ENCODE measurements around the gene KCNAB1. TPM values are rescaled to one million over a fixed set of nuclear protein-coding genes. Genes with fewer than 3 reads are reported as not detected.

Gene KCNAB1
- total and polyA plus RNA-seq, 2 of the 8 experiments (the other 6 are each of a cell fraction or from before 2014, with no cell fraction given): 0.51 to 2.3 TPM

DNA sequence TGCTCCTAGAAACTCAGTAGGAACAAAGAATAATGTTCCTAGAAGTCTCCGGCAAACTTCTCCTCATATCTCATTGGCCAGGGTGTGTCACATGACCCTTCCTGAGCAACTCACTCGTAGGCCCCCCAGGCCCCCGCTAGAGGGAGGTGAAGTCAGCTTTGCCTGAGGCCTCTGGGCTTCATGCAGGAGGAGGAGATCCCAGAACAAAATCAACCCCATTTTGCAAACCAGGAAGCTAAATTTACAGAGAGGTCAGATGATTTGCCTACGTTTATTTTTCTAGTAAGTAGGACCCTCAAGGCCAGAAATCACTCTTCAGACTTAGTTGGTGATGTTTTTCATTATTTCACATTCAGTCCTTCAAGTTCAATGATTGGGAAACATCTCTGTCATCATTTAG is 335.5 kb downstream of the KCNAB1 start:
- FAIRE-seq (no peak), DNase-seq (ENCODE audit: low read depth in 1 of 2, low spot score in 2 of 2) (peak in 1 of 2 experiments; percentile 57)
- H3K23me2 ChIP-seq (ENCODE audit: low read depth, low read length): no peaks in the 10 kb centered on the region
- no peak overlapping the region for H4K8ac ChIP-seq (ENCODE audit: extremely low read depth, insufficient read depth, low read length)
- H2AK5ac ChIP-seq (ENCODE audit: low read depth, low read length): no peak overlapping the region
- ChIA-PET CTCF (ENCODE audit: partially characterized antibody) (interaction anchor here (0.8 to 10.9 kb wide), 9 partner anchors 12 to 411 kb away, joined by 3 to 228 read pairs (median 3); no protein-coding TSS in a partner anchor), POLR2A (ENCODE audit: partially characterized antibody) (interaction anchor here (1.4 kb wide), 1 partner anchor 56 kb away, joined by 3 read pairs; no protein-coding TSS in a partner anchor)
- H3K18ac ChIP-seq (ENCODE audit: extremely low read depth, low read length): no peak overlapping the region; the same call in 1 of the 2 replicates
- no peak overlapping the region for H3K23ac ChIP-seq (ENCODE audit: insufficient read length)
- no peak overlapping the region for H2BK15ac ChIP-seq (ENCODE audit: low read length)
- no peaks in the 10 kb centered on the region for H3K79me2 ChIP-seq (ENCODE audit: control insufficient read depth in 1 of 2, insufficient read depth in 2 of 2, low read length in 2 of 2)
- peak overlapping the region; percentile 58 for H2BK120ac ChIP-seq (replicated peaks; ENCODE audit: low read depth, low read length)
- no peak overlapping the region for H4K5ac ChIP-seq (ENCODE audit: insufficient read length, low read depth, low read length)
- no peak overlapping the region for H3K9ac ChIP-seq (replicated peaks in 1 of 4; ENCODE audit: extremely low read depth in 1 of 4, low read depth in 3 of 4, low read length in 3 of 4)
- no peak overlapping the region for H3K27ac ChIP-seq (ENCODE audit: low read depth, low read length)
- H3K4ac ChIP-seq (replicated peaks; ENCODE audit: insufficient read length, low read depth, low read length): no peak overlapping the region
- no peaks in the 10 kb centered on the region for H3K9me3 ChIP-seq (ENCODE audit: insufficient read depth in 2 of 2, low read depth in 1 of 2, low read length in 1 of 2)
- H3K56ac ChIP-seq (replicated peaks; ENCODE audit: insufficient read length, low read depth, low read length): no peak overlapping the region
- H3K4me3 ChIP-seq (ENCODE audit: extremely low read depth in 1 of 4, insufficient read depth in 2 of 4, low read depth in 3 of 4, low read length in 4 of 4): no peak overlapping the region; a peak in 1 of 8 replicates
- H3K14ac ChIP-seq (ENCODE audit: insufficient read length): no peak overlapping the region
- H2BK12ac ChIP-seq (ENCODE audit: low read depth, low read length): no peak overlapping the region; the same call in 1 of the 2 replicates
- TF ChIP-seq, protein P1, sequence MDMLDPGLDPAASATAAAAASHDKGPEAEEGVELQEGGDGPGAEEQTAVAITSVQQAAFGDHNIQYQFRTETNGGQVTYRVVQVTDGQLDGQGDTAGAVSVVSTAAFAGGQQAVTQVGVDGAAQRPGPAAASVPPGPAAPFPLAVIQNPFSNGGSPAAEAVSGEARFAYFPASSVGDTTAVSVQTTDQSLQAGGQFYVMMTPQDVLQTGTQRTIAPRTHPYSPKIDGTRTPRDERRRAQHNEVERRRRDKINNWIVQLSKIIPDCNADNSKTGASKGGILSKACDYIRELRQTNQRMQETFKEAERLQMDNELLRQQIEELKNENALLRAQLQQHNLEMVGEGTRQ (IDR thresholded peaks at IDR 0.05; ENCODE audit: low read length): peak; percentile 69
- TF ChIP-seq RAD21 (IDR thresholded peaks at IDR 0.05 in 1 of 2, conservative IDR thresholded peaks at IDR 0.05 in 1 of 2; ENCODE audit: low read depth in 2 of 2, low read length in 2 of 2) (peak; percentile 23 to 37; a peak in 3 of 4 replicates), CHD2 (IDR thresholded peaks at IDR 0.05; ENCODE audit: low read length) (no peak)
- TF ChIP-seq, protein P2, sequence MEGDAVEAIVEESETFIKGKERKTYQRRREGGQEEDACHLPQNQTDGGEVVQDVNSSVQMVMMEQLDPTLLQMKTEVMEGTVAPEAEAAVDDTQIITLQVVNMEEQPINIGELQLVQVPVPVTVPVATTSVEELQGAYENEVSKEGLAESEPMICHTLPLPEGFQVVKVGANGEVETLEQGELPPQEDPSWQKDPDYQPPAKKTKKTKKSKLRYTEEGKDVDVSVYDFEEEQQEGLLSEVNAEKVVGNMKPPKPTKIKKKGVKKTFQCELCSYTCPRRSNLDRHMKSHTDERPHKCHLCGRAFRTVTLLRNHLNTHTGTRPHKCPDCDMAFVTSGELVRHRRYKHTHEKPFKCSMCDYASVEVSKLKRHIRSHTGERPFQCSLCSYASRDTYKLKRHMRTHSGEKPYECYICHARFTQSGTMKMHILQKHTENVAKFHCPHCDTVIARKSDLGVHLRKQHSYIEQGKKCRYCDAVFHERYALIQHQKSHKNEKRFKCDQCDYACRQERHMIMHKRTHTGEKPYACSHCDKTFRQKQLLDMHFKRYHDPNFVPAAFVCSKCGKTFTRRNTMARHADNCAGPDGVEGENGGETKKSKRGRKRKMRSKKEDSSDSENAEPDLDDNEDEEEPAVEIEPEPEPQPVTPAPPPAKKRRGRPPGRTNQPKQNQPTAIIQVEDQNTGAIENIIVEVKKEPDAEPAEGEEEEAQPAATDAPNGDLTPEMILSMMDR (IDR thresholded peaks at IDR 0.05; ENCODE audit: control extremely low read depth in 1 of 3, insufficient read depth in 1 of 3, low read depth in 1 of 3, low read length in 3 of 3): peak; percentile 23 to 36 (median 34)
- TF ChIP-seq, protein P3, sequence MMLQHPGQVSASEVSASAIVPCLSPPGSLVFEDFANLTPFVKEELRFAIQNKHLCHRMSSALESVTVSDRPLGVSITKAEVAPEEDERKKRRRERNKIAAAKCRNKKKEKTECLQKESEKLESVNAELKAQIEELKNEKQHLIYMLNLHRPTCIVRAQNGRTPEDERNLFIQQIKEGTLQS (IDR thresholded peaks at IDR 0.05; ENCODE audit: insufficient read depth, low read depth, low read length): 0 out of 2 replicates have a peak, but pooled peaks have one; percentile 56
- H3K36me3 ChIP-seq (ENCODE audit: control insufficient read depth in 2 of 4, insufficient read depth in 4 of 4, low read length in 3 of 4): no peaks in the 10 kb centered on the region
- no peak overlapping the region for H2AFZ ChIP-seq (ENCODE audit: low read length)
- H2BK20ac ChIP-seq (ENCODE audit: low read length): no peak overlapping the region
- no peaks in the 10 kb centered on the region for H3K27me3 ChIP-seq (replicated peaks in 1 of 4; ENCODE audit: control insufficient read depth in 3 of 4, extremely low read depth in 1 of 4, insufficient read depth in 3 of 4, low read length in 3 of 4)
- 84% methylated on average over 4 of the region's 4 CpGs; no CpG with 5 or more reads in 1 of the 2 experiments for WGBS, 2 experiments (ENCODE audit: extremely low coverage in 1 of 2, insufficient coverage in 1 of 2, insufficient read length in 1 of 2, insufficient replicate concordance in 2 of 2, low coverage in 1 of 2, low lambda C conversion rate in 2 of 2, missing lambda C conversion rate in 1 of 2)
- no peak overlapping the region; the same call in 1 of the 2 replicates for H2BK5ac ChIP-seq (ENCODE audit: low read depth, low read length)
- H4K20me1 ChIP-seq (replicated peaks in 1 of 2; ENCODE audit: control insufficient read depth in 1 of 2, insufficient read depth in 2 of 2, low read length in 2 of 2): no peaks in the 10 kb centered on the region
- H3K79me1 ChIP-seq (ENCODE audit: low read depth, low read length): no peaks in the 10 kb centered on the region
- H3K4me2 ChIP-seq (ENCODE audit: insufficient read depth in 1 of 2, low read depth in 2 of 2, low read length in 2 of 2): no peak overlapping the region
- H3K4me1 ChIP-seq (replicated peaks in 1 of 4; ENCODE audit: control insufficient read depth in 3 of 4, insufficient read depth in 4 of 4, low read length in 3 of 4): peaks cover 5 to 9% (median 6%) of the 10 kb centered on the region in 4 experiments; a peak in 5 of 7 replicates
- no peak overlapping the region for H4K91ac ChIP-seq (replicated peaks; ENCODE audit: insufficient read length, low read length)

All from H1 (cell line).